Measurements from ENCODE around the gene CCIN.
"Not testable (repeated sequence)": the region's sequence is repeated elsewhere in the genome, so short reads cannot be mapped to it uniquely, and the experiment has no call there.

Gene CCIN

GRCh38 chr9:36177571-36177970, 8.4 kb downstream of the CCIN start:
- TF ChIP-seq ZNF274 (IDR thresholded peaks at IDR 0.05; ENCODE audit: low read depth, low read length) = no peak
- H3K4me3 ChIP-seq (ENCODE audit: low read length) = no peak overlapping the region

DNA sequence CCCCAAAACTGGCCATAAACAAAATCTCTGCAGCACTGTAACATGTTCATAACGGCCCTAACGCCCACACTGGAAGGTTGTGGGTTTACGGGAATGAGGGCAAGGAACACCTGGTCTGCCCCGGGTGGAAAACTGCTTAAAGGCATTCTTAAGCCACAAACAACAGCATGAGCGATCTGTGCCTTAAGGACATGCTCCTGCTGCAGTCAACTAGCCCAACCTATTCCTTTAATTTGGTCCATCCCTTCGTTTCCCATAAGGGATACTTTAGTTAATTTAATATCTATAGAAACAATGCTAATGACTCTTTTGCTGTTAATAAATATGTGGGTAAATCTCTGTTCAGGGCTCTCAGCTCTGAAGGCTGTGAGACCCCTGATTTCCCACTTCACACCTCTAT, 11.1 kb downstream of the CCIN start:
- H3K4me3 ChIP-seq (ENCODE audit: low read length) = not testable (repeated sequence)

- H3K4me3 ChIP-seq (ENCODE audit: low read length) = no peak overlapping the region
- TF ChIP-seq ZNF274 (IDR thresholded peaks at IDR 0.05; ENCODE audit: low read depth, low read length) = no peak
Measured at GRCh38 chr9:36187414-36187813, 18.2 kb downstream of the CCIN start.

- no peak overlapping the region for H3K4me3 ChIP-seq (ENCODE audit: low read length)
- no peak for TF ChIP-seq ZNF274 (IDR thresholded peaks at IDR 0.05; ENCODE audit: low read depth, low read length)
Measured at GRCh38 chr9:36188212-36188611, 19.0 kb downstream of the CCIN start.

- TF ChIP-seq ZNF274 (IDR thresholded peaks at IDR 0.05; ENCODE audit: low read depth, low read length) = no peak
- peak overlapping the region; percentile 73 for H3K4me3 ChIP-seq (ENCODE audit: low read length)
Measured at GRCh38 chr9:36189976-36190375, 20.8 kb downstream of the CCIN start.

GRCh38 chr9:36190388-36191289, 21.5 kb downstream of the CCIN start, which contains the start of gene CLTA:
TSS of gene CLTA (plus strand) at chr9:36190921. CDS start at chr9:36191057, 136 bp downstream.
- no peak for TF ChIP-seq ZNF274 (IDR thresholded peaks at IDR 0.05; ENCODE audit: low read depth, low read length)
- peak within 1 kb of the TSS; percentile 92 for H3K4me3 ChIP-seq (ENCODE audit: low read length)

GRCh38 chr9:36191290-36191645, 22.1 kb downstream of the CCIN start:
- no peak for TF ChIP-seq ZNF274 (IDR thresholded peaks at IDR 0.05; ENCODE audit: low read depth, low read length)
- peak overlapping the region; percentile 92 for H3K4me3 ChIP-seq (ENCODE audit: low read length)

DNA sequence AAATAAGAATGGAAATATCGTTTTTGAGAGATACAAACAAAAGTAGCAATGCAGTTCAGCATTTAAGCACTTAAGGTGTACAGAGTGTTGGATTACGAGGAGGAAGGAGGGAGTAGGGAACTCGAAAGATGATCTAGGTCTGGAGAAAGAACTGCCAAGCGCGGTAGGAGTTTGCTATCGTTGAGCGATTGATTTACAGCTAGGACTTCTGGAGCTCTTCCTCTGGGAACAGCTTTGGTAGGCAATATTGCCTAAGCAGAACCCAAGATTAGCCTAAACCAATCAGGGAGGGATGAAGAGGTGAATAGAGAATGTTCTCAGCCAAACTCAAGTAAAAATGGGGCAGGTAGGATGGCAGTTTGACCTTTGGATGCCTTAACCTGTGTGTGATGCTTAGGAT, 22.5 kb downstream of the CCIN start:
- TF ChIP-seq ZNF274 (IDR thresholded peaks at IDR 0.05; ENCODE audit: low read depth, low read length) = no peak

GRCh38 chr9:36192196-36192595, 23.0 kb downstream of the CCIN start:
- TF ChIP-seq ZNF274 (IDR thresholded peaks at IDR 0.05; ENCODE audit: low read depth, low read length) = no peak
- H3K4me3 ChIP-seq (ENCODE audit: low read length) = peak overlapping the region; percentile 92

More for the DNA sequence above, 22.5 kb downstream of the CCIN start:
- peak overlapping the region; percentile 92 for H3K4me3 ChIP-seq (ENCODE audit: low read length)

DNA sequence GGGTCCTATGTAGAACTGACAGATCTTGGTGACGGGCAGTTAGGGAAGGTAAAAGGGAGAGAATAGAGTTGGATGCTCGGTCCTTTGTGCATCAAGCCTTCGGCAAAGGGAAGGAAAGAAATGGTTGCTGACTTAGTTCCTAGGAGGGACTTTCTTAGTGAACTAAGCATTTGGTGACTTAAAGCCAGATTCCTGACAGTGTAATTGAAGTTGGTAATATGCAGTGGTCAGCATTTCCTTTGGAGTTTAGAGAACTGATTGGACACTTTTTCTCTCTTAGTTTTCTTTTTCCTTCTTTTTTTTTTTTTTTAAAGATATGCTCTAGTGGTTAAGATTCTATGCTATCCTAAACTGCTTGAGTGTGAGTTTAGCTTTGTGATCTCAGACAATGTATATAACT, 23.8 kb downstream of the CCIN start:
- H3K4me3 ChIP-seq (ENCODE audit: low read length) = peak overlapping the region; percentile 92
- TF ChIP-seq ZNF274 (IDR thresholded peaks at IDR 0.05; ENCODE audit: low read depth, low read length) = no peak

DNA sequence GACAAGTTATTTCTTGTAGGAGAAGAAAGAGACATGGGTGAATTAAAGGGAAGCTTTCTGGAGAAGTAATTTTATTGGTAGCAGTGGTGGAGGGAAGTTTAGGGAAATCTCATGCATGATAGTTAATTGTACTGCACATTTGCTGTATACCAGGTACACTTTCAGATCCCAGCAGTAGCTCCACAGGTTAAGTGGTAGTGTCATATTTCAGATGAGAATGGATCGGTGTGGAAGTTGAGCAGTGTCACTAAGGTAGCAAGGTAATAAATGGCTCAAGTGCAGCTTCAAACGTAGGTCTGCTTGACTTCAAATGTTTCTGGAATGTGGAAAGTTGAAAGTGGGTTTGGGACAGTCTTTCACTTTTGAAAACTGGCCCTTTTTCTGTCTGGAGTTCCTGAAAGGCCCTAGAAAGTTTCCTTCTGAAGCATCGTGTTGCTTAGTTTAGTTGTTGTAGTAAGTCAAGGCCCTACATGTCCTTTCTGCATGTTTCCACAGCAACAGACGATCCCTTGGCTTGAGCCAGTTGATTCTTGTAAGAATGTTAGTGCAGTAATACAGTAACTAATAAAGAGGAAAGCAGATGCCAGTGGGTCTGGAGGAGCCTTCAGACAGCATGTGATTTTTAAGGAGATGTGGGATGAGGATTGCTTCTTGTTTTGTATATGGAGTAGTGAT, 25.3 kb downstream of the CCIN start:
- TF ChIP-seq ZNF274 (IDR thresholded peaks at IDR 0.05; ENCODE audit: low read depth, low read length) = no peak
- H3K4me3 ChIP-seq (ENCODE audit: low read length) = no peak overlapping the region

GRCh38 chr9:36204906-36205547, 35.8 kb downstream of the CCIN start:
- H3K4me3 ChIP-seq (ENCODE audit: low read length) = no peak overlapping the region
- no peak for TF ChIP-seq ZNF274 (IDR thresholded peaks at IDR 0.05; ENCODE audit: low read depth, low read length)

- no peak overlapping the region for H3K4me3 ChIP-seq (ENCODE audit: low read length)
- no peak for TF ChIP-seq ZNF274 (IDR thresholded peaks at IDR 0.05; ENCODE audit: low read depth, low read length)
Measured at GRCh38 chr9:36207016-36207415, 37.8 kb downstream of the CCIN start.

DNA sequence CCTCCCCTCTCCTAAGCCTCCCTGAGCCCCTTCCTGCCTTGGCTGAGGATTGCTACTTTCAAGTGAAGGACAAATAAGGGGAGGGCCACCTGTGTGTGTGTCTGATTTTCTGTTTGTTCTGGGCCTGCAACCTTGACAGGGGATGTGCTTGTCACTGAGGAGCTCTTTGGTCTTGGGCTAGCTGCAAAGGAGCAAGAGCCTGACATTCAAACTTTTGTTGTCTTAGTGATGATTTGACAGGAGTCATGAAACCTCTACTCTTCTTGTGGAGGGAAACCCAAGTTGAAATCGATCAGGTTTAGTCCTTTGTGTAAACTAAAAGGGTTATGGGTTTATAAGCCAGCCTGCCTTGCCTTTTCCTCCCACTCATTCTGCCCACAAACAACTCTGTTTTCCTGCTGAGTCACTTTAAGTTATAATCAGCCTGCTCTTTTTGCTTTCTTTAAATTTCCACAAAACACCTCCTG, 38.4 kb downstream of the CCIN start:
- no peak overlapping the region for H3K4me3 ChIP-seq (ENCODE audit: low read length)
- no peak for TF ChIP-seq ZNF274 (IDR thresholded peaks at IDR 0.05; ENCODE audit: low read depth, low read length)
